HG02798 (cell line): ENCODE data around the gene LRRC27.
"Not testable (repeated sequence)": the region's sequence is repeated elsewhere in the genome, so short reads cannot be mapped to it uniquely, and the experiment has no call there.

Experiments
- ATAC-seq: cut with Tn5 transposase; IDR thresholded peaks from one replicate; pipeline ENCODE4 v1.9.1; 2021; ENCODE audit warnings: mild to moderate bottlenecking; ENCODE audit not compliant: unreplicated experiment, poor library complexity

The LRRC27 gene

GRCh38 chr10:132313865-132314264, 18.1 kb upstream of the LRRC27 start:
- no peak for ATAC-seq

GRCh38 chr10:132314336-132314735, 17.7 kb upstream of the LRRC27 start:
- no peak for ATAC-seq

GRCh38 chr10:132314881-132315280, 17.1 kb upstream of the LRRC27 start:
- not testable (repeated sequence) for ATAC-seq

- ATAC-seq = no peak
Observed at GRCh38 chr10:132316133-132316532, 15.9 kb upstream of the LRRC27 start.

GRCh38 chr10:132317477-132317876, 14.5 kb upstream of the LRRC27 start:
- ATAC-seq = not testable (repeated sequence)

GRCh38 chr10:132319853-132320653, 11.9 kb upstream of the LRRC27 start:
- peak; percentile 98 for ATAC-seq

GRCh38 chr10:132320654-132321469, 11.1 kb upstream of the LRRC27 start:
- peak; percentile 12 for ATAC-seq

GRCh38 chr10:132321726-132322125, 10.3 kb upstream of the LRRC27 start:
- no peak for ATAC-seq

- no peak for ATAC-seq
Observed at GRCh38 chr10:132322586-132323048, 9.4 kb upstream of the LRRC27 start.

- no peak for ATAC-seq
Observed at GRCh38 chr10:132324186-132324585, 7.8 kb upstream of the LRRC27 start.

- no peak for ATAC-seq
Observed at GRCh38 chr10:132326344-132326889, 5.6 kb upstream of the LRRC27 start.

GRCh38 chr10:132326925-132327324, 5.1 kb upstream of the LRRC27 start:
- no peak for ATAC-seq

- ATAC-seq = no peak
Observed at GRCh38 chr10:132328106-132328505, 3.9 kb upstream of the LRRC27 start.

GRCh38 chr10:132328738-132329137, 3.3 kb upstream of the LRRC27 start:
- no peak for ATAC-seq

GRCh38 chr10:132329565-132330485, 2.2 kb upstream of the LRRC27 start:
- no peak for ATAC-seq

- no peak for ATAC-seq
Observed at GRCh38 chr10:132330486-132330833, 1.5 kb upstream of the LRRC27 start.

- peak; percentile 52 for ATAC-seq
Observed at GRCh38 chr10:132332433-132332754, 401 bp downstream of the LRRC27 start.

GRCh38 chr10:132333386-132333785, 1.4 kb downstream of the LRRC27 start:
- no peak for ATAC-seq

GRCh38 chr10:132334631-132335188, 2.7 kb downstream of the LRRC27 start:
- ATAC-seq = no peak
